SK-N-SH treated with all-trans-retinoic acid at 6 μM for 48 hours (cell line): ENCODE results near the gene CIC.

Source experiments
- ATAC-seq: fragments of 200-7000 bp; cut with Tn5 transposase; 3 replicates; pipeline ENCODE4 v1.9.1; 2020; ENCODE audit warnings: mild to moderate bottlenecking, moderate library complexity
- ARNTL ChIP-seq: fragments of 450-650 bp; formaldehyde crosslinking; IDR thresholded peaks from 2 replicates; pipeline ENCODE4 v1.5.0; 2020; ENCODE audit warnings: low read depth, mild to moderate bottlenecking, moderate library complexity, borderline replicate concordance
- BACH2 ChIP-seq: fragments of 250-450 bp; sonication (Bioruptor Pico); IDR thresholded peaks from 2 replicates; pipeline ENCODE4 v1.9.0; 2021; ENCODE audit warnings: mild to moderate bottlenecking, borderline replicate concordance
- CREB5 ChIP-seq: fragments of 250-450 bp; sonication (Bioruptor Pico); IDR thresholded peaks from 2 replicates; pipeline ENCODE4 v1.5.1; 2020; ENCODE audit warnings: low read depth, mild to moderate bottlenecking, moderate library complexity
- CSDC2 ChIP-seq: fragments of 250-450 bp; sonication (Bioruptor Pico); IDR thresholded peaks from 2 replicates; pipeline ENCODE4 v1.5.0; 2020; ENCODE audit warnings: mild to moderate bottlenecking, moderate library complexity
- CSRNP3 ChIP-seq: fragments of 250-450 bp; sonication (Bioruptor Pico); IDR thresholded peaks from 2 replicates; pipeline ENCODE4 v1.5.1; 2021; ENCODE audit warnings: mild to moderate bottlenecking, moderate library complexity
- GLIS3 ChIP-seq: fragments of 250-450 bp; sonication (Bioruptor Pico); IDR thresholded peaks from 2 replicates; pipeline ENCODE4 v1.5.0; 2020; ENCODE audit warnings: mild to moderate bottlenecking, moderate library complexity
- ISL1 ChIP-seq: fragments of 250-450 bp; sonication (Bioruptor Pico); IDR thresholded peaks from 2 replicates; pipeline ENCODE4 v2.1.2; 2022; ENCODE audit warnings: mild to moderate bottlenecking, moderate library complexity
- OSR1 ChIP-seq: fragments of 250-450 bp; sonication (Bioruptor Pico); IDR thresholded peaks from 2 replicates; pipeline ENCODE4 v1.8.0; 2022; ENCODE audit warnings: moderate library complexity, mild to moderate bottlenecking, inconsistent platforms
- PATZ1 ChIP-seq: fragments of 250-450 bp; sonication (Bioruptor Pico); IDR thresholded peaks from 2 replicates; pipeline ENCODE4 v1.8.0; 2020; ENCODE audit warnings: mild to moderate bottlenecking, moderate library complexity, borderline replicate concordance
- POU6F1 ChIP-seq: fragments of 250-450 bp; sonication (Bioruptor Pico); IDR thresholded peaks from 2 replicates; pipeline ENCODE4 v1.8.0; 2021; ENCODE audit warnings: low read depth, mild to moderate bottlenecking, moderate library complexity, borderline replicate concordance
- PPARA ChIP-seq: fragments of 250-450 bp; sonication (Bioruptor Pico); IDR thresholded peaks from 2 replicates; pipeline ENCODE4 v1.5.0; 2020; ENCODE audit warnings: mild to moderate bottlenecking, borderline replicate concordance
- RARB ChIP-seq: fragments of 250-450 bp; sonication (Bioruptor Pico); IDR thresholded peaks from 2 replicates; pipeline ENCODE4 v1.8.0; 2021; ENCODE audit warnings: mild to moderate bottlenecking, moderate library complexity
- SNAI2 ChIP-seq: fragments of 250-450 bp; sonication (Bioruptor Pico); IDR thresholded peaks from 2 replicates; pipeline ENCODE4 v1.5.0; 2020; ENCODE audit warnings: mild to moderate bottlenecking, moderate library complexity
- TOX ChIP-seq: fragments of 250-450 bp; sonication (Bioruptor Pico); IDR thresholded peaks from 2 replicates; pipeline ENCODE4 v1.8.0; 2021; ENCODE audit warnings: mild to moderate bottlenecking, moderate library complexity, borderline replicate concordance
- TSHZ2 ChIP-seq: fragments of 250-450 bp; sonication (Bioruptor Pico); IDR thresholded peaks from 2 replicates; pipeline ENCODE4 v1.5.0; 2020; ENCODE audit warnings: mild to moderate bottlenecking, moderate library complexity
- ZC3H10 ChIP-seq: fragments of 250-450 bp; sonication (Bioruptor Pico); IDR thresholded peaks from 2 replicates; pipeline ENCODE4 v1.5.1; 2021; ENCODE audit warnings: mild to moderate bottlenecking, moderate library complexity
- ZFP3 ChIP-seq: fragments of 250-450 bp; sonication (Bioruptor Pico); IDR thresholded peaks from 2 replicates; pipeline ENCODE4 v1.5.0; 2020; ENCODE audit warnings: mild to moderate bottlenecking, moderate library complexity
- ZFP30 ChIP-seq: fragments of 450-650 bp; formaldehyde crosslinking; IDR thresholded peaks from 2 replicates; pipeline ENCODE4 v1.5.0; 2022; ENCODE audit warnings: mild to moderate bottlenecking, moderate library complexity
- ZNF565 ChIP-seq: fragments of 450-650 bp; formaldehyde crosslinking; conservative IDR thresholded peaks from 2 replicates; pipeline ENCODE4 v1.5.0; 2020; ENCODE audit warnings: low read depth, mild to moderate bottlenecking, moderate library complexity
- ZNF70 ChIP-seq: fragments of 450-650 bp; formaldehyde crosslinking; IDR thresholded peaks from 2 replicates; pipeline ENCODE4 v1.5.0; 2020; ENCODE audit warnings: mild to moderate bottlenecking, moderate library complexity
- ZNF8 ChIP-seq: fragments of 450-650 bp; formaldehyde crosslinking; IDR thresholded peaks from 2 replicates; pipeline ENCODE4 v1.5.0; 2020; ENCODE audit warnings: mild to moderate bottlenecking, moderate library complexity

CIC gene

GRCh38 chr19:42312370-42312769 lies 43.3 kb downstream of the CIC start:
- no peak for ATAC-seq
- no peak for TF ChIP-seq BACH2 (CRISPR knock-in tag)
- TF ChIP-seq PPARA = no peak
- TF ChIP-seq ZNF8 = no peak
- TF ChIP-seq CSDC2 = no peak
- no peak for TF ChIP-seq TOX
- TF ChIP-seq ZNF565 (CRISPR knock-in tag) = no peak
- TF ChIP-seq ARNTL (CRISPR knock-in tag) = no peak
- TF ChIP-seq TSHZ2 = no peak
- TF ChIP-seq ZFP3 (CRISPR knock-in tag) = no peak
- no peak for TF ChIP-seq ISL1
- no peak for TF ChIP-seq ZC3H10 (CRISPR knock-in tag)
- no peak for TF ChIP-seq CREB5 (CRISPR knock-in tag)
- TF ChIP-seq OSR1 (CRISPR knock-in tag) = no peak
- TF ChIP-seq GLIS3 (CRISPR knock-in tag) = no peak
- no peak for TF ChIP-seq CSRNP3 (CRISPR knock-in tag)
- TF ChIP-seq ZFP30 (CRISPR knock-in tag) = no peak
- no peak for TF ChIP-seq ZNF70 (CRISPR knock-in tag)
- TF ChIP-seq SNAI2 (CRISPR knock-in tag) = no peak
- TF ChIP-seq RARB (CRISPR knock-in tag) = no peak
- no peak for TF ChIP-seq POU6F1
- TF ChIP-seq, all 23 proteins: peak for 0

- TF ChIP-seq BACH2 (CRISPR knock-in tag) (no peak), TSHZ2 (peak; percentile 77), ISL1 (no peak), SNAI2 (CRISPR knock-in tag) (peak; percentile 45; the same call in 1 of the 2 replicates), ZFP3 (CRISPR knock-in tag) (peak; percentile 85), PATZ1 (0 out of 2 replicates have a peak, but pooled peaks have one; percentile 45)
- ATAC-seq = peak; percentile 87
Observed at GRCh38 chr19:42313096-42313839, 44.2 kb downstream of the CIC start, which contains the start of gene TMEM145. Gene TMEM145 (plus strand): TSS chr19:42313309. CDS start chr19:42313377, 68 bp downstream.
